GM18520 (cell line): ENCODE measurements around the gene UBN1.

ENCODE experiments used
- ATAC-seq: cut with Tn5 transposase; IDR thresholded peaks from one replicate; pipeline ENCODE4 v1.9.1; 2021; ENCODE audit not compliant: unreplicated experiment

Gene UBN1

DNA sequence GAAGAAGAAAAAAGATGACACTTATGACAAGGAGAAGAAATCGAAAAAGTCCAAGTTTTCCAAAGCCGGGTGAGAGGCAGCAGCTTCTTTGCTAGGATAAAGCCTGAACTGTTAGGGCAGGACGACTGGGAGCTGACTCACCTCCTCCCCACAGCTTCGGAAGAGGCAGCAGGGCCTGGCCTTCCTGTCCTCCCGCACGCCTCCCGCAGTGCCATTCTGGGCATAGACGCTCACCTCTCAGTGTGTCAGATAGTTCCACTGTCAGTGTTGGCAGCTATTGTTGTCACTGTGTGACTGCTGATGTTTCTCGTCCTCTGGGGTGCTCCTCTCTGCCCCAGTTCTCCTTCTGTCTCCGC, 12.6 kb downstream of the UBN1 start:
- ATAC-seq = no peak

DNA sequence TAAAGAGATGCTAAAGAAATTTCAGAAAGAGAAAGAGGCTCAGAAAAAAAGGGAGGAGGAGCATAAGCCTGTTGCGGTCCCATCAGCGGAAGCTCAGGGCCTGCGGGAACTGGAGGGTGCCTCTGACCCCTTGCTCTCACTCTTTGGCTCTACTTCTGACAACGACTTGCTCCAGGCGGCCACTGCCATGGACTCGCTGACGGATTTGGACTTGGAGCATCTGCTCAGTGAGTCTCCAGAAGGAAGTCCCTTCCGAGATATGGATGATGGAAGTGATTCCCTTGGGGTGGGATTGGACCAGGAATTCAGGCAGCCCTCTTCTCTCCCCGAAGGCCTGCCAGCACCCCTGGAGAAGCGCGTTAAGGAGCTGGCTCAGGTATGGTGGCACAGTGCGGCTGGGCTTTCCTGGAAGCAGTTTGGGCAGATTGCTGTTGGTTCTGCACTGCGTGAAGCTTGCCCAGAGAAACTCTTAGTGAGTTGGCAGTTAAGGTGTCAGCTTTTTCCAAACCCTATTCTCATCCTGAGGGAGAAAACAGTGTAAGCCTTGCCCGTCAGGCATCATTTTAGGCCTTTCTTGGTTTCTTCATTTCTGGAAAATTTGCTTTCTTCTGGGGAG, 13.6 kb downstream of the UBN1 start:
- ATAC-seq = no peak

DNA sequence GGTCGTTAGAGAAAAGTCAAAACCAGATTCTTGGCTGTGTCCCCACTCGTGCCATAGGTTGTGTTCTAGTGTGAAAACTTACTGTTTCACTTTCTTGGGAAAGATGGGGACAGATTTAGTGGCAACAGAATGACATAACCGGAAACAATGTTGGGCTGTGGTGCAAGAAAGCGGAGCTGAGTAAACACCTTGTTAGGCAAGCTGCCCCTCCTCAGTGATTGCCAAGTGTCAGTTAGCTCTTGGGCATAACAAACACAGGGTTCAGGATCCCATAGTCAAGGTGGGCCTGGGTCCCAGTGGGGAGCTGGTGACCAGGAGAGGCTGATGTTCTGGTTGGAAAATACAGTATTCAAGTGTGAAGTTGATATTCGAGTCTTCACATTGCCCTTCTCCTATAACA, 15.4 kb downstream of the UBN1 start:
- ATAC-seq = no peak

DNA sequence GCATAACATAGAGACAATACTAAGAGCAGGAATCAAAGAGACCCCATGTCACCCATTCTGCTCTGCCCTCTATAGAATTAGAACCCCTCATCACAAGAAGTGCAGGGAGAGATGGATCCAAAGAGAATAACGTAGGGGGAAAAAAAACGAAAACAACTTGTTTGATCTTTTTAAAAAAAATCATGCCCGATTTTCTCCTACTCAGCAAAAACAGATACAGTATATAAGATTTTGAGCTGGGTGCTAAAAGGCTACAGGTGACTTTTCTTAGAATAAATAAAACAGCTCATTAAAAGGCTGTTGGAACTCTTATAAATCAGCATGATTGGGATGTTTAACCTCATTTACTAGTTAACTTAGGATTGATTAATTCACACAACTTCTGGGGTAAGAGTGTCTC, 17.4 kb downstream of the UBN1 start:
- ATAC-seq = no peak

DNA sequence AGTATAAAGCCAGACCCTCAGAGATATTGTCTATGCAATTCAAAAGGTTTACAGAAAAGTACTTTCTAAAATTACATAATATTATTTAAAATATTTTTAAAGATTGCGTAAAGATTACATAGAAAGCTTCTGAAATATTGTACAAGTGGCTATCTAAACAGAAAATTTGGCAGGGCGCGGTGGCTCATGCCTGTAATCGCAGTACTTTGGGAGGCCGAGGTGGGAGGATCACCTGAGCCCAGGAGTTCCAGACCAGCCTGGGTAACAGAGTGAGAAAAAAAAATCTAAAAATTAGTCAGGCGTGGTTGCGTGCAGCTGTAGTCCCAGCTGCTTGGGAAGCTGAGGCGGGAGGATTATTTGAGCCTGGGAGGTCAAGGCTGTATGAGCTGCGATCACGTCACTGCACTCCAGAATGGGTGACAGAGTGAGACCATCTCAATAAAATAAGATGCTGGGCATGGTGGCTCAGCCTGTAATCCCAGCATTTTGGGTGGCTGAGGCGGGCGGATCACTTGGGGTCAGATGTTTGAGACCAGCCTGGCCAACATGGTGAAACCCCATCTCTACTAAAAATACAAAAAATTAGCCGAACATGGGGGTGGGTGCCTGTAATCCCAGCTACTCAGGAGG, 18.1 kb downstream of the UBN1 start:
- no peak for ATAC-seq

DNA sequence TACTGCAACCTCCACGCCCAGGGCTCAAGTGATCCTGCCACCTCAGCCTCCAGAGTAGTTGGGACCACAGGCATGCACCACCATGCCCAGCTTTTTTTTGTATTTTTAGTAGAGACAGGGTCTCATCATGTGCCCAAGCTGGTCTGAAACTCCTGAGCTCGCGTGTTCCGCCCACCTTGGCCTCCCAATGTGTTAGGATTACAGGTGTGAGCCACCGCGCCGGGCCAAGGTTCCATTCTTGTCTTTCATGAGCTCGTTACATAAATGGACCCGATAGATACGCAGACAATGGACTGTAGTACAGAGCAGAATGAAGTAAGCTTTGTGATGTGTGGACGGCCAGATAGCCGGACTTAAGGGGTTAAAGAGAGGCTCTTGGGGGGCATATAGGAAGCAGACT, 19.3 kb downstream of the UBN1 start:
- ATAC-seq = no peak

DNA sequence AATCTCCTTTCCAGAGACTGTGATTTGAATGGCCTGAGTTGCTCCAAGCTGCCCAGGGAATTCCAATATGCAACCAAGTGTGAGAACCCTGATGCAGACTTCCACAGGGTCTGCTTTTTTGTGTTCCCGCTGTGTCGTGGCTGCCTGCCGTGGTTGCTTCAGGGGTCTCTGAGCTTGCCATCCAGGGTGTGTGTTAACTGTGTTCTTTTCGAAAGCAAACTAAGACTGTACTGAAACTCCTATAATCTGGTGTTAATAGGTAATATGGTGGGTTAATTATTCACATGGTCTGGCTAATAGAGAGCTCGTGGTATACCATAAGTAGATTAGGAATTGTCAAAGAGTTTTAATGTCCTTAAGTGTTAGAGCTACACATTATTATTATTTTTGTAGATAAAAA, 20.7 kb downstream of the UBN1 start:
- ATAC-seq = no peak

DNA sequence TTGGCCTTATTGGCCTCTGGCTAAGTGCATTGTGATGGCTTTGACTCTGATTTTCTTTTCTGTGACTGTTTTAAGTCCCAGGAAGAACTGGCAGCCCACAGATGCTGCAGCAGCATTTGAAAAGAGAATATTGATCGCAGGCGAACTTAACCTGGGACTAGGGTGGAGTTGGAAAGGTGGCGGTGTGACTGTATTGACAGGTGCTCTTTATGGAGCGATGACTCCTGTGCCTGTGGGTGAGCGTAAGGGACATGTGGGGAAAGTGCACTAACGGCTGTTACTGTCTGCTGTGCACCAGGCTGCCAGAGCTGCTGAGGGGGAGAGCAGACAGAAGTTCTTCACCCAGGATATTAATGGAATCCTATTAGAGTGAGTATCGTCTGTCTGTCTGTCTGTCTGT, 21.3 kb downstream of the UBN1 start:
- ATAC-seq = no peak

DNA sequence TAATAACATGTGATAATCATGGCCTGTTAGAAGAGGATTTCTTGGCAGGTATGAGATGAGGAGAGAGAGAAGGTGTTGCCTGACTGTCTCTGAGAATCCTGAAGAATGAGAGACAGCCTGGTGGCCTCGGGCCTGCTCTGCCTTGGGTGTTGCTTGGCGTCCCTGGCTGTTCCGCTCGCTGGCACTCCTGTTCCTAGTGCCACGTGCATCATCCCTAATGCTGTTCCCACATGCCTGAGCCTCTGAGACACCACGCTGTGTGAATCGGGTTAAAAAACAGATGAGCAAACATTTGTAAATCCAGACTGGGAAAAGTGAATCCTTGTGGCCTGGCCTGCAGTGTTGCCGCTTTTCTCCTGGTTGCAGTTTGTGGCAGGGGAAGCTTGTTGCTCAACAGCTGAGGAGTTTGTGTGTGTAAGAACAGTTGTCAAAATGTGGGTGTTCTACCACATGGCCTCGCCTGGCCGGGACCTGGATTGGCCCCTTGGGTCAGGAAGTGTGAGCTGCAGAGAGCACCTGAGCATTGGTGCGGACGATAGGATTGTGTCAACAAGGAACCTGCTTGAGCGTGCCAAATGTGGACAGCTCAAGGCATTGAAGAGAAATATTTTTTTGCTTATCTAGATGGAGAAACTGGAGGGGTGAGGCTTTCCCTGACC, 22.0 kb downstream of the UBN1 start:
- no peak for ATAC-seq

DNA sequence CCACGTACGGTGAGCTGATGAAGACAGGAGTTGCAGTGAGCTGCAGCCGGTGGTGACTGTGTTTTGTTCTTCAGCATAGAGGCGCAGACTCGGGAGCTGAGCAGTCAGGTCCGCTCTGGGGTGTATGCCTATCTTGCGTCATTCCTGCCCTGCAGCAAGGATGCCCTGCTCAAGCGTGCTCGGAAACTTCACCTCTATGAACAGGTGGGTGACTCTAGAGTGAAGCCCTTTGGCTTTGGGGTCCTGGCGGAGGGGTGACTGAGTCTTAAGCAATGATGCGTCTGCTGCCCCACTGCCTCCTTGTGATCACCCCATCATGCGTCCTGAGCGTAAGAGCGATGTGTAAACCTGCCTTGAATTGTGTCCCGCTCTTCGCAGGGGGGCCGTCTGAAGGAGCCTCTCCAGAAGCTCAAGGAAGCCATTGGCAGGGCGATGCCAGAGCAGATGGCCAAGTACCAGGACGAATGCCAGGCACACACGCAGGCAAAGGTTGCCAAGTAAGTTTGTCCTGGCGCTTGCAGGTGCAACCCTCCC, 22.9 kb downstream of the UBN1 start:
- no peak for ATAC-seq

DNA sequence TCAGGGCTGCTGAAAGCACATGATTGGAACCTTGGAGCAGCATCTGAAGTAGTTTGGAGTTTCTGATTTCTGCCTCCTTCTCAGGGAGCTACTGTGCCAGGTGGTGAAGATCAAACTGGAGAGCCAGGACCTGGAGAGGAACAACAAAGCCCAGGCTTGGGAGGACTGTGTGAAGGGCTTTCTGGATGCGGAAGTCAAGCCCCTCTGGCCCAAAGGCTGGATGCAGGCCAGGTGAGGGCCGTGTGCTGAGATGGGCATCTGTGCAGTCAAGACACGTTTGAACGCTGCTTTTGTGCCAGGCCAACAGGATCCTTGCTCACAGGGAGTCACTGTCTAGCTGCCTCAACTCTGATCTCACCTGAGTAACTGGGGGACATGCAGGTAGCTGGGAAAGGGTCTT, 23.8 kb downstream of the UBN1 start:
- no peak for ATAC-seq

DNA sequence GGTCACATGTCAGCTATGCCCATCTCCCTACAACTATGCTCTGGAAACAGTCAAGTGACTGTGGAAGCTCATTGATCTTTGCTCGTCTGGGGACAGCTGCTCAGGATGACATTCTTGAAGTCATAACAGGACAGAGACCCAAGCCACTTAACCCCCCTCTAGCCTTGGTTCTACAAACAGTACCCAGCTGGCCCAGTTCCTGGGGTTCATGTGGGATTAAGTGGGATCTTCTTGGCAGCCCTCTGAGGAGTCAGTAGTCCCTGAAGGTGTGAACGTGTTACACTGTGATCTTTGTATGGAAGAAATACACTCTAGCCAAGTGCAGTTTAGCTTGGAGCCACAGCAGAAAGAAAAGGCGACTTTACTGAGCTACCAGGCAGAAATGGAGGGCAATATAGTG, 25.8 kb downstream of the UBN1 start:
- no peak for ATAC-seq

DNA sequence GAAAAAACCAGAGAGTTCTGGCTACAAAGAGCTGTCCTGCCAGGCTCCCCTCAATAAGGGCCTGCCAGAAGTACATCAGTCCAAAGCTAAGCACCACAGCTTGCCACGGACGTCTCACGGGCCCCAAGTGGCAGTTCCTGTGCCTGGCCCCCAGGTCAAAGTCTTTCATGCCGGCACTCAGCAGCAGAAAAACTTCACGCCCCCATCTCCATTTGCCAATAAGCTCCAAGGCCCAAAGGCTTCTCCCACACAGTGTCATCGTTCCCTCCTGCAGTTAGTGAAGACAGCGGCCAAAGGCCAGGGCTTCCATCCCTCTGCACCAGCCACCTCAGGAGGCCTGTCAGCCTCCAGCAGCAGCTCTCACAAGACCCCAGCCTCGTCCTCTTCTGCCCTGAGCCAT, 27.4 kb downstream of the UBN1 start:
- no peak for ATAC-seq

DNA sequence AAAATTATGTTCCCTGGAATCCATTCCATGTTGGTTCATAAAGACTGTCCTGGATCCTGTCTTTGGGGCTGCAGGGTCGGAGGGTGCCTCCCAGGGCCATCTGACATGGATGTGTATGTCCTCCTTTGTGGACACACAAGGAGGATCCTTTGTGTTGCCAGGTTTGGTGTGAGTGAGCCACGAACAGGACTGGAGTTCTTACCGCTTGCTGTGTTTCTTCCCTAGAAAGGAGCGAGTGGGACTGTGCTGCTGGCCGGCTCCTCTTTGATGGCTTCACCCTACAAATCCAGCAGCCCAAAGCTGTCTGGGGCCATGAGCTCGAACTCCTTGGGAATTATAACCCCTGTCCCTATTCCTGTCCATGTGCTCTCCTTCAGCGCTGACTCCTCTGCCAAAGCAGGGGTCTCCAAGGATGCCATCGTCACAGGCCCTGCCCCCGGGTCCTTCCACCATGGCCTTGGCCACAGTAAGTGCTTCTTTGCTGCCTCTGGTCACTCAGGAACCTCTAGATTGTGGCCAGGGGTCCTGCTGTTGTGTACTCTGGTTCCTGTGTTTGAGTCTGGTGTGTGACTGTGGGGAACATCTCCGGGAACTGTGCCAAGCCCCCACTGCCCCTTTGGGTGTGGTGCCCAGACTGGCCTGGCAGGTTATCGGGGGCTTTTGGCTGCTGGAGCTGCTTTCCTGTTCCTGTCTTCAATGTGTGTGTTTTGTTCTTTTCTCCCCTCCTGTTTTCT, 29.5 kb downstream of the UBN1 start:
- no peak for ATAC-seq

DNA sequence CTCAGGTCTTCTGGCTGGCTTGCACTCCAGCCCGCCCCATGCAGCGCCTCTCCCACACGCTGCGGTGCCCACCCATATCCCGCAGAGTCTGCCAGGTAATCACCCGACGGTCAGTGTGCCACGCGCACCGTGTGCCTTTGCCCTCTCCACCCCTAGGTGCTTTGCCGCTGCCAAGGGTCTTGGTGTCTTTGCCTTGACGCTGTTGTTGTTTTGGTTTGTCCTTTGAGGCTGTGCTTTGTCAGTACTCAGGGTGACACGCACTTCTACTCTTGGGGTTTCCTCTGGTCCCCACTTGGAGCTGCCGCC, 30.1 kb downstream of the UBN1 start:
- no peak for ATAC-seq

DNA sequence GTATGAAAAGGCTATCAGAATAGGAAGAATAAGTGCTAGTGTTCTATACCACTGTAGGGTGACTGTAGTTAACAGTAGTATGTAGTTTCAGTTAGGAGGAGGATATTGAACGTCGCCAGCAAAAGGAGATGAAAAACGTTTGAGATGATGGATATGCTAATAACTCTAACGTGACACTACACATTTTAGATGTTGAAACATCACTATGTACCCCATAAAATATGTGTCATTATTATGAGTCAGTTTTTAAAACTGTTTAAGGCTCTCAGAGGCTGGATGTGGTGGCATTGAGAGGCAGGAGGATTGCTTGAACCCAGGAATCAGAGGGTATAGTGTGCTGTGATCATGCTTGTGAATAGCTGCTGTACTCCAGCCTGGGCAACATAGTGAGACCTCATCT, 31.8 kb downstream of the UBN1 start:
- ATAC-seq = no peak

DNA sequence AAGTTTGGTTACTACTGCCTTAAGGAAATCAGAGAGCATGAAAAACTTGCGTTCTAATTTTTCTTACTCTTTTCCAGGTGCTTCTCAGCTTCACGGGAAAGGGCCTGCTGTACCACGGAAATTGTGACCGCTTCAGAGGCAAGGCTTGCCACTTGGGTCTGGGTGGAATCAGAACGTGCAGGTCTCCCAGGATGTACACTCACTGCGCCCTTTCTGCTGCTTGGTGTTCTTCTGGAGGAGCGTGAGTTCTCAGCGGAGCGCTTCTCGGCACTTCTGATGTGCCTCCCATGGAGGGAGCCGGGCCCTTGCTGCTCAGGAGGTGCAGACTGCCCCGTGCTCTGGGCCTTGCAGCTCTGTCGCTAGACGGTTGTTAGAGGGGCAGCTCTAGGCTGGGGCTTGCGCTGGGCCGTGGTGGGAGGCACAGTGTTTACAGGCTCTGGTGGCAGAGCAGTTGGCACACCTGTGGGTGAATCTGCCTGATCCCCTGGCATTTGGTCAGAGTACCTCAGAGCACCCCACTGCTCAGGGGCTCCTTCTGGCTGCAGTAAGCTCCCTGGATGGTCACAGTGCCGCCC, 32.8 kb downstream of the UBN1 start:
- no peak for ATAC-seq

DNA sequence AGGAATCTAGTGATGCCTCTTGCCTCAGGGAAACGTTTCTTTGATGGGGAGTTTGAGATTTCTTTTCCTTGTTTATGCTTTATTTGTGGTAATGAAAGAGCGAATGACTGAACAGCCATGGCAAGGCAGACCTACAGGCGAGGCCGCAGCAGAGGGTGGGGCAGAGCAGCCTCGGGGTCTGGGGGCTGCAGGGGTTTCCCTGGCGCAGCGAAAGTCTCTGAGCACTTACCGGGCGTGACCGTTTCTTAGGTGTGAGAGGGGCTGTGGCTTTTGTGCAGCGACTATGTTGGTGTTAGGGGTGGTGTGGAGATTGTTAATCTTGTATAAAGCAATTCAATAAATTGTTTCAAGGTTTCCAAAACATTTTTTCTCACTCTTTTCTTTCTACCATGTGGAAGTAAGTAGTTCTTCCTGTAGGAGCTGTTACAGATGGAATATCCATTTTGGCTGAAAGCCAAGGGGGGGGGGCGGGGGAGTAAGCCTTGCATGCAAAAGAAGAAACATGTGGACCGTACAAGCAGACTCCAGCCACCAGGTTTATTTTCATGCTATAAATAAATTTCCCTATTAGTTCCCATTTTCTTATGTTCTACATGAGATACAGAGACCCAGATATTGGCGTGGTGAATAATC, 34.8 kb downstream of the UBN1 start:
- no peak for ATAC-seq

DNA sequence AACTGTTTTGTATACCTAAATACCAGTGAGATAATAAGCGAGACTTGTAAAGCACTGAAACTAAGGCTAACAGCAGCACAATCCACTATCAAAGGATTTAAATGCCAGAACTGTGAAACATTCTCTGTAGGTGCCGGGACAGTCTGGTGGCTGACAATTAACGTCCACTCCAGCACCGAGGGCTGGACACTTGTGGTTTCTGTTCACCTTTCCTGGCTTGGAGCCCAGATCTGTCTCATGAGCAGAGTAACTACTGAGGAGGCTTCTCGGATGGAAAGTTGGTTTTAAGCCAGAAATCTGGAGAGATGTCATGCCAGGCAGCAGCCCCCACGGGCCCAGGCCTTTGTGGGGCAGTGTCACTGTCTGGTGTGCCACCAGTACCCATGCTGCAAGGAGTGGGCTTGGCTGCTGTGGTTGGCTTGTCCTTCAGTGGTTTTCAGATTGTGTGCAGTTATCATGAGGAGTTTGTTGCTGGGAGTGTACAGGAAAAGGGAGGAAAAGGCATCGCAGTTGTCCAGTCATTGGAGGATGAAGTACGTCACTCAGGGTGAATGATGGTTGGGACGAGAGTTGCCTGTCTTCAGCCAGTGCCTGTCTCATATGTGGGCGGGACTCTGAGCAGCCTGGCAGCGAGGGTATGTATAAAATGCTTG, 35.5 kb downstream of the UBN1 start:
- no peak for ATAC-seq

DNA sequence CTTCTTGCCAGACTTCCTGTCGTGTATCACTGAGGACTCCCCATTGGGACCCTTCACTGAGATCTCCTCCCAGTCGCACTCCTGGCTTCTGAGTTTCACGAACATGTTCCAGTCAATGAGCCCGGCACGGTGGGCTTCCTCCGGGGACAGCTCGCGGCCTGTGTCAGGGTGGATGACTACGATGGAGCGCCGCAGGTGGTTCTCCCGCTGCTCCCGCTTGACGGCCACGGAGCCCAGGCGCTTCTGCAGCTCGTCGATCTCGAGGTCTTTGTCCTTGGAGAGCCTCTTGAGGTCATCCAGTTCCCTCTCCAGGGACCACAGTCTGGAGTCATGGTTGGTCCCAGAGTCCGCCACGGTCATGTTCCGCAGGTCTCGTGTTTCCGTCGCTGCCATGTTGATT, 36.2 kb downstream of the UBN1 start:
- no peak for ATAC-seq

DNA sequence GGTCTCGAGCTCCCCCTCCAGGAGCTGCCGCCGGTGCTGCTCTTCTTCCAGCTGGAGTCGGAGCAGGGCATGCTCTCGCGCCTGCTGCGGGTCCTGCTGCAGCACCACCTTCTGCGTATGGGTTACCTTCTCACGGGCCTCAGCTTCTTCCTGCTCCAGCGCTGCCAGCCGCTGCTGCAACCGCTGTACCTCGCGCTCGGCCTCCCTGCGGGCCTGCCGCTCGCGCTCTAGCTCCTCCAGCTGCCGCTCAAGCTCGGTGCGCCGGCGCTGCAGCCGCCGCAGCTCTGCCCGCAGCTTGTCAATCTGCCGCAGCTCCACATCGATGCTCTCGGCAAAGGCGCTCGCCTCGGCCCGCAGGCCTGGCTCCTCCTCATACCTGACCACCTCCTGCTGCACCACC, 36.9 kb downstream of the UBN1 start:
- no peak for ATAC-seq
